GM19240 (cell line): ENCODE results near the gene ZNF358.

ENCODE experiments used
- DNase-seq: peaks from one replicate; pipeline ENCODE4 v3.0.0; 2011; ENCODE audit warnings: low spot score; ENCODE audit not compliant: insufficient read length

The ZNF358 gene

GRCh38 chr19:7488736-7489353 lies 27.1 kb upstream of the ZNF358 start, which contains the start of gene PEX11G:
Gene PEX11G, minus strand, starts transcription at chr19:7489035. Its CDS starts 25 bp downstream, at chr19:7489010.
- DNase-seq, result peak; percentile 93

DNA sequence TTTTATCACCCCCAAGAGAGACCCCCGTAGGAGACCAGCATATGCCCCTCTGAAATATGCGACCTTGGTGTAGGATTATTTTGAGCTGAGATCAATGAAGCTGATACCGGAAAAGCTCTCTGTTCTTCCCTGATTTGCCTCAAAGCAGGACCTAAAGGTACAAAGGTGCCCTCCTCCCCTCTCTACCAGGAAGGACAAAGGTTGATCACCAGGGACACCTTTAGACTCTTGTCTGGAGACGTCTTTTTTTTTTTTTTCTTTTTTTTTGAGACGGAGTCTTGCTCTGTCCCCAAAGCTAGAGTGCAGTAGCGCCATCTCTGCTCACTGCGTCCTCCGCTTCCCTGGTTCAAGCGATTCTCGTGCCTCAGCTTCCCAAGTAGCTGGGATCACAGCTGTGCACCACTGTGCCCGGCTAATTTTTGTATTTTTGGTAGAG lies 26.3 kb upstream of the ZNF358 start:
- no peak for DNase-seq

DNA sequence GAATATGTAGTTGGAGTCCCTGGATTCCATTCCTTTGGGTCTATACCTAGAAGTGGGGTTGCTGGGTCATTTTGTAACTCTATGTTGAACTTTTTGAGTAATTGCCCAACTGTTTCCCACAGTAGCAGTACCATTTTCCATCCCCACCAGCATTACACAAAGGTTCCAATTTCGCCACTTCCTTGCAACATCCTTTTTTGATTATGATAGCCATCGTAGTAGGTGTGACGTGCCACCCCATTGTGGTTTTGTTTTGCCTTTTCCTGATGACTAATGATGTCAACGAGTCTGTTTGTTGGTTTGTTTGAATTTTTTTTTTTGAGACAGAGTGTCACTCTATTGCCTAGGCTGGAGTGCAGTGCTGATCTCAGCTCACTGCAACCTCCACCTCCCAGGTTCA lies 23.8 kb upstream of the ZNF358 start:
- no peak for DNase-seq

- no peak for DNase-seq
Observed at GRCh38 chr19:7492558-7492957, 23.3 kb upstream of the ZNF358 start.

DNA sequence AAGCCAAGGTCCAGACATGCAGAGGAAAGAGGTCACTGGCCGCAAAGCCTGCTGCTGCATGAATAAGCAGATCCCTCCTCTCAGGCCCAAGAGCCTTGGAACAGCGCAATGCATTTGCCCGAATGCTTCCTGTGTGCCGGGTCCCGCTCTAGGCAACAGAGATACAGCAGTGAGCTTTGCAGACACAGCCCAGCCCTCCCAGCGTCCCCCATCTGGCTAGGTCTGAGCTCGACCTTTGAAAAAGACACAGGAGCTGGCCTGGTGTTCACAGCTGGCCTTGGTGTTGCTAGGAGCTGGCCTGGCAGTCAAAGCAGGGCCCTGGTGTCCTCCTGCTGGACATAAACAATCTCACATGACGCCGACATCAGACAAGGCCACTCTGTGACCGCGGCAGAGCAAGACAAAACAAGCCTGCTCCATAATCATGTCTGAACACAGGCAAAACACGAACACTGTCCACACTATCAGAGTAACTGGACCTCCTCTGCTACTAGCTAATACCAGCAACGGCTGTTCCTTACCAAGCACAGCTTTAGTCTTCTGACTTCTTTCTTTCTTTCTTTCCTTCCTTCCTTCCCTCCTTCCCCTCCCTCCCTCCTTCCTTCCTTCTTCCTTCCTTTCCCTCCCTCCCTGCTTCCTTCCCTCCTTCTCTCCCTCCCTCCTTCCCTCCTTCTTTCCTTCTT lies 21.3 kb upstream of the ZNF358 start:
- no peak for DNase-seq

GRCh38 chr19:7497292-7497691 lies 18.6 kb upstream of the ZNF358 start:
- no peak for DNase-seq

DNA sequence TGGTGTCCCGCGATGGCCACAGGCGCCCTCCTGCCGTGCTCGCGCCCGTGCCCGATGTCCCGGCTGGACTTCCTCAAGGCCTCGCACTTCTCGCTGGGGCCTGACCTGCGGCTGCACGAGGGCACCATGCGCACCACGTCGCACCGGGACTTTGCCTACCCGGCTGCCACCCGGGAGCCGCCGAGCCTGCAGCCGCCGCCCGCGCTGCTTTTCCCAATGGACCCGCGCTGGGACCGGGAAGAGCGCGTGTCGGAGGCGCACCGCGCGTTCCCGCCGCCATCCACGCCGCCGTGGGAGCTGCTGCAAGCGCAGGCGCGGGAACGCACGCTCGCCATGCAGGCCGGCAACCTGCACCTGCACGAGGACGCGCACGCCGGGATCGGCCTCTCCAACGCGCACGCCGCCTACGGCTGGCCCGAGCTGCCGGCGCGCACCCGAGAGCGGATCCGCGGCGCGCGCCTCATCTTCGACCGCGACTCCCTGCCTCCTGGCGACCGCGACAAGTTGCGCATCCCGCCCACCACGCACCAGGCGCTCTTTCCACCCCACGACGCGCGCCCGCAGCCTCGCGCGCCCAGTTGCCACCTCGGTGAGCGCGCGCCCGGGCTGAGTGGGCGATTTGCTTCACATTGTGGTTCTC lies 15.0 kb upstream of the ZNF358 start:
- no peak for DNase-seq

- no peak for DNase-seq
Observed at GRCh38 chr19:7502552-7502951, 13.4 kb upstream of the ZNF358 start.

- DNase-seq, result no peak
Observed at GRCh38 chr19:7504684-7505083, 11.2 kb upstream of the ZNF358 start.

GRCh38 chr19:7505288-7505681 lies 10.6 kb upstream of the ZNF358 start:
- DNase-seq, result no peak

DNA sequence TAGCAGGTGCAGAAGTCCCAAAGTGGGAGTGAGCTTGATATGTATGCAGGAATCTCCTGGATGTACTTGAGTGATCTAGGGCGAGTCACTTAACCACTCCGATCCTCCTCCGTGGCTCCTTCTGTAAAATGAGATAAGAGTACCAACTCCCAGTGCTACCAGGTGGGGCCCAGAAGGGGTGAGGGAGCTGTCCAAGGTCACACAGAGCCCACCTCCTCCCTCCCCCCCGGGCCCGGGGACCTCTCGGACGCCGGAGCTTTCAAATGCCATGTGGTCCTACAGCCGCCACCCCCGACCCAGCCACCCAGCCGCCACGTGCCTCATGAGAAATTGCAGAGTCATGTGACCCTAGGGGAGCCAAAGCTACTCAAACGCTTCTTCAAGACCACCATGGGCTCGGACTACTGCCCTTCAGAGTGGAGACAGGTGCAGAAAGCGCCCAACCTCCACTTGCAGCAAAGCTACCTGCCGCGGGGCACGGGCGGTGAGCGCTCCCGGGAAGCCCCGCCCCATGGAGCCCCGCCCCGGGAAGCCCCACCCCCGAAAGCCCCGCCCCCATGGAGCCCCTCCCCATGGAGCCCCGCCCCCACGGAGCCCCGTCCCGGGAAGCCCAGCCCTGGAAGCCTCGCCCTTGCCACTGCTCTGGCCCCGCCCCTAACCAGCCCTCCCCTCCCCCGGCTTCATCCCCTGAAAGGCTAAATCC lies 10.1 kb upstream of the ZNF358 start:
- DNase-seq, result no peak

DNA sequence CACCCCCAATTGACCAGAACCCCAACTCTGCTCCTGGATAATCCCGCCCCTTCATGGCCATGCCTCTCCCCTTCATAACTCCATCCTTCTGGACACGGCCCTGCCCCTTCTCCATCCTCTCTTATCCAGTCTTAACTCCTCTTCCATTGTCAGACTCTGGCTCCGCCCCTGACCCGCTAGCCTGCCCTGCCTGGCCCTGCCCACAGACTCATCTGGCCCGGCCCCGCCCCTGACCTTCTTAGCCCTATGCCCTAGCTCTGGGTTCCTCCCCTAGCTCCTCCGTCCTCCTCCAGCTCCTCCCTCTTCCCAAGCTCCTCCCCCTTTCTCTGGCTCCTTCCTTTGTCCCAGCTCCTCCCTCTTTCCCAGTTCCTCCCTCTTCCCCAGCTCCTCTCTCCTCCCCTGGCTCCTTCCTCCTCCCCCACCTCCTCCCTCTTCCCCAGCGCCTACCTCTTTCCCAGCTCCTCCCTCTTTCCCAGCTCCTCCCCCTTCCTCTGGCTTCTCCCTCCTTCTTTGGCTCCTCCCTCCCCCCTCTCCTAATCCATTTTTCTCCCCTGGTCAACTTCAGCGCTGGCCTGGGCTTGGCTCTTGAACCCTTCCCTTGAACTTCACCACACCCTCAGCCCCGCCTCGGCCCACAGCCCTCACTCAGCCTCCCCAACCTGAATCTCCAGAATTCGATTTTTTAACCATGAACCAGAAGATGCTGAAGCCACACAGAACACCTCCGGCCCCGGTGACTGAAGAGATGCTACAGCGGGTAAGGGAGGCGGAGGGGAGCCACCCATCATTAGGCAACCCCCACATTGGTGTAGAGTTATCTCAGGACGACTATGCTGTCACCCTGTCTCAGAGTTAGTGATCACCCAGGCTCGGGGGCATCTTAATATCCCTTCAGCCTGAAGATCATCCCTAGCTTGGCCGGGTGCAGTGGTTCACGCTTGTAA lies 9.2 kb upstream of the ZNF358 start:
- DNase-seq, result no peak

DNA sequence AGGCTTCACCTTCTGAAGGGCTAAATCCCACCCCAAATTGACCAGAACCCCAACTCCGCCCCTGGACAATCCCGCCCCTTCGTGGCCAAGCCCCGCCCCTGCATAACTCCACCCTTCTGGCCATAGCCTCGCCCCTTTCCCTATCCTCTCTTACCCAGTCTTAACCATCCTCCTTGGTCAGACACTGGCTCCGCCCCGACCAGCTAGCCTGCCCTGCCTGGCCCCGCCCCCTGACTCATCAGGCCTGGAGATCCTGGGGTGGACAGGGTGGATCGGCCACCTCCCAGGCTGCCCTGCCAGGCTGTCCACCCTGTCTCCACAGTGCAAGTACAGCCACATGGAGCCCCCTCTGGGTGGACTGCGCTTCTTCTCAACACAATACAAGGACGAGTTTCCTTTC lies 8.0 kb upstream of the ZNF358 start:
- no peak for DNase-seq

- no peak for DNase-seq
Observed at GRCh38 chr19:7509625-7510024, 6.3 kb upstream of the ZNF358 start.

DNA sequence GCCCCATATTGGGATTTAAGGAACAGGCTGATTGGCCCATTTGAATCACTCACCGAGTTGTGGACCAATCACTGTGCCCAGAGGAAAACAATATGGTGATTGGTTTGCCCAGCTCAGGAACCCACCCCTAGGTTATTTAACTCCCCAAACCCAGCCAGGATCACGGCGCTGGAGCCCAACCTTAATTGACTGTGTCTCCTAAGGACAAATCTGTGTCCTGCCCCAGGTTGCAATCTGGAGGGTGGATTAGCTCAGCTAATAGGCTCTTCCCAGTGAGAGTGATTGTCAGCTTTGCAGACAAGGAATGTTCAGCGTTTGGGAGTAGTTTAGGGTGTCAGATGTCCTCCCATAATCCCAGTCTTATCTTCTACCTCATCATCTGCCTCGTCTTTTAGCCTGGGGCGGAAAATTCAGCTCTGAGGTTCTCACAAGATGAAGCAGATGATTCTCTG lies 3.5 kb upstream of the ZNF358 start:
- DNase-seq, result no peak

DNA sequence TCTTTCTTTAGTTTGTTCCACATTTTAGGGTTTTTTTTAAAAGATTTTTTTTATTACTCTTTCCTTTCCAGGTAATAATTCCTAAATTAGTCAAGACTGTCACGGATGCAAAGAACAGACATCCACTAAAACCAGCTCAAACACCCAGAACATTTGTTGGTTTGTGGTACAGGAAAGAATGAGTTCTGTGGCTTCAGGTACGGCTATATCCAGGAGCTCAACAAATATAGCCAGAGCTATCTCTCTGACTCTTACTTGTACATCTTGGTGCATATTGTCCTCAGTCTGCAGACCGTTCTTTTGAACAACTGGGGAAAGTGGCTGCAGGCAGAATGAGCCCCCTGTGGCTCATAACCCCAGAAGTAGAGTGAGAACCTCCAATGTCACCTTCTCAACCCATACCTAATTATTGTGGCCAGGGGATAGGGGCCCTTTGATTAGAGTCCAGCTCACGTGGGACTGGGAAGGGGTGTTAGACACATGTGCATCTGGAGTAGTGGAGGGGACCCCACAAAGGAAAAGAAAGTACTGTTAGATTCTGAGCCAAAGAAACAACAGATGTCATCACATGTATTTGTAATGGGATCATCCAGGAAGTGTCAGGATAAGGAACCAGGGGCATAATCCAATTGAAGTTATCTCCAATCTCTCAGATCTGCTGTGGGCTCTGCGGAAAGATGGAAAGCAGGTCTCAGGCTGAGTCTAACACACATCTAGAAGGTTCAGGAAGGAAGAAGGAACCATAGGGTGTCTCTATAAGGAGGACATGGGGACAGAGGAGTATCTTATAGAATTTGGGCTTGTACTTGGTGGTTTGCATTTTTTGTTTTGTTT lies 1.9 kb upstream of the ZNF358 start:
- no peak for DNase-seq

- DNase-seq, result no peak
Observed at GRCh38 chr19:7515110-7515644, 726 bp upstream of the ZNF358 start.

DNA sequence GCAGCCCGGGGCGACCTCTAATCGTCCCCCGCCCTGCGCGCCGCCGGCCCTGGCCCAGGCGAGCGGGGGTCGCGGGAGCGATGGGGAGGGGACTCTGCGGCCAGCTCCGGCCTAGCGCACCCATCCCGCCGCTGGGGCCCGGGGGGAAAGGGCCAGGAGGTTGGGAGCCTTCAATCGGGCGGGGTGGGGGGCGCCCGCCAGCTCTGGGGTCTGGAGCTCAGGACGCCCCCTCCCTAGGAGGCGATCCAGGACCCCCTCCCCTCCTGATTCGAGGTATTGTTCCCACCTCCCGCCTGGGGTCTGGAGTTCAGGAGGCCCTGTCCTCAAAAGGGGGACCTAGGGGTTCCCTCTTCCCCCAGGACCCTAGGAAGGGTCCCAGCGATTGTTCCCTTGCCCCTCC lies 430 bp downstream of the ZNF358 start:
- DNase-seq, result no peak

DNA sequence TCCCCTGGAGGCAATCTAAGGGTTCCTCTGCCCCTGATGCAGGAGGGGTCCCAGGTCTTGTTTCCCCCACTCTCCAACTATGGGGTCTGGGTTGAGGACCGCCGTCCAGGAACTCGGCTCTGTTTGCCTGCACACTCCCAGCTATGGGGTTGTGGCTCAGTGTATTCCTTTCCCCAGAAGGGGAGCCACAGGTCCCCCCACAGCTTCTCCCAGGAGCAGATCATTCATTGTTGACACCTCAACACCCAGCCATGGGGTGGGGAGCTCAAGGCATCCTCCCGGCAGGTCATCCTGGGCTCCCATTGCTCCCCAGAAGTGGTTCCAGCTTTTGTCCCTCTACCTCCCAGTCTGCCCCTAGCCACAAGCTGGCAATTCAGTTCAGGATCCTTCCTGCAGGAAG lies 975 bp downstream of the ZNF358 start:
- no peak for DNase-seq
